IPS DF 4.7 (cell line): ENCODE results near the gene OSBPL7.

Experiments
- DNase-seq: peaks from one replicate; pipeline ENCODE4 v3.0.0-alpha.2; 2013; ENCODE audit warnings: low spot score; ENCODE audit errors: extremely low read depth

Gene OSBPL7

DNA sequence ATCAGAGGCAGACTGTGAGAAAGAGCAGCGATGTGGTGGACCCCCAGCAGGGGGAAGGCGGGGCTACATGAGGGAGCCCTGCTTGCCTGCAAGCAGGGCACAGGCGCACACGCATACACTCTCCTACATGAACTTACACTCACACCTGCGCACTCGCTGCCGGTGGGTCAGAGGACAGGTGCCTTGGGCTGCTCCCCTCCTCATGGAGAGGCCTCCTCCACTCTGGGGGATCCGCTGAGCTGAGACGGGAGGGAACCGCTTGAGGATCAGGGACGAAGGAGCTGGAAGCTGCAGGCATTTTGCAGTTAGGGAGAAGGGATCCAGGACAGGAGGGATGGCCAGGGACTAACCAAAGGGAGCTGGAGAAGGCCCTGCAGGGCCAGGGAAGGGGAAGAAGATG is 14.2 kb downstream of the OSBPL7 start:
- DNase-seq: no peak

DNA sequence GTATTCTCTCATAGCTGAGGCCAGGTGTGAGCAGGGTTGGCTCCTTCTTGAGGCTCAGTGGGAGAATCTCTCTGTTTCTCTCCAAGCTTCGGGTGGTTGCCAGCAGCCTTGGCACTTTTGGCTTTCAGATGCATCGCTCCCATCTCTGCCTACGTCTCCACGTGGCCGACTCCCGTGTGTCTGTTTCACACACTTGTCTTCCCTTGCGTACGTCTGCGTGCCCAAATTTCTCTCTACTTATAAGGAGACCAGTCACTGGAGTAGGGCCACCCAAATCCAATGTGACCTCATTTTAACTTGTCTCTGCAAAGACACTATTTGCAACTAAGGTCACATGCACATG is 14.7 kb downstream of the OSBPL7 start:
- no peak for DNase-seq

DNA sequence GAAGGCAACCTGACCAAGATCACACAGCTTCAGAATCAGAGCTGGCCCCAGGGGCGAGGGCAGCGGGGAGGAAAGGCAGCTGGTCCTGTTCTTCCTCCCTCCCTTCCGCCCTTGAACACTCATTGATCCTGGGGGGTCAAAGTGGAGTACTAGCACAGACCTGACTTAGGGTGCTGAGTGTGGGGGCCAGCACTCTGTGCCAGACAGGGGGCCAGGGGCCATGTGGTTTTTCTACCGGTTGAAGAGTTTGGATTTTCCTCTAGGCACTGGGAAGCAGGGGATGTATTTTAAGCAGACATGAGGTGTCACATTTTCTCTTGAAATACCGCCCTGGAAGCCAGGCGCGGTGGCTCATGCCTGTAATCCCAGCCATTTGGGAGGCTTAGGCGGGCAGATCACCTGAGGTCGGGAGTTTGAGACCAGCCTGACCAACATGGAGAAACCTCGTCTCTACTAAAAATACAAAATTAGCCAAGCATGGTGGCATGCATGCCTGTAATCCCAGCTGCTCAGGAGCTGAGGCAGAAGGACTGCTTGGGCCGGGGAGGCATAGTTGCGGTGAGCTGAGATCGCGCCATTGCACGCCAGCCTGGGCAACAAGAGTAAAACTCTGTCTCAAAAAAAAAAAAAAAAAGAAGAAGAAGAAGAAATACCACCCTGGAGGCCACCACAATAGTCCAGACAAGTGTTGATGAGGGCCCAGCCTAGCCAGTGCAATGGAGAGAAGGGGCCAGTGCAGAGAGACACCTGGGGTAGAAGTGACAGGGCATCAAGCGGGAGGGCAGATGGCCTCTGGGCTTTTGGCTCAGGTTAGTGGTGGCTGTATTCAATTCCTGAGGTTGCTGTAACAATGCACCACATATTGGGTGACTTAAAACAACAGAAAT is 15.3 kb downstream of the OSBPL7 start:
- no peak for DNase-seq

DNA sequence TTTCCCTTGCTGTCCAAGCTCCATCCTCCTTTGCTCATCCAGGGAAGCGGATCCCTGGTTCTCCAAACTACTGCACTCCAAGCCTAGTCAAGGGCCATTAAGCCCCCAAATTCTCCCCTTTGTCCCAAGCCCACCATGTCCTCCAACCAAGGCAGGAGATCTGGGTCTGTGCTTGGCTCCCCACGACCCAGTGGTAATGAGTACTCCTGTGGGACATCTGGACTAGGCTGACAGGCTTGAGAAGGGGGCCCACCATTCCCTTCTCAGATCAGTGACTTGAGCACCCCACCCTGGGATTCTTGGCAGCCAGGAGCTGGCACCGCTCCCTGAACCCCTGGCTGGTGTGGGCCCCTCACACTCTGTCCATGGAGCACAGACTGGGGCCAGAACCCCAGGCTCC is 17.1 kb downstream of the OSBPL7 start:
- DNase-seq: no peak

DNA sequence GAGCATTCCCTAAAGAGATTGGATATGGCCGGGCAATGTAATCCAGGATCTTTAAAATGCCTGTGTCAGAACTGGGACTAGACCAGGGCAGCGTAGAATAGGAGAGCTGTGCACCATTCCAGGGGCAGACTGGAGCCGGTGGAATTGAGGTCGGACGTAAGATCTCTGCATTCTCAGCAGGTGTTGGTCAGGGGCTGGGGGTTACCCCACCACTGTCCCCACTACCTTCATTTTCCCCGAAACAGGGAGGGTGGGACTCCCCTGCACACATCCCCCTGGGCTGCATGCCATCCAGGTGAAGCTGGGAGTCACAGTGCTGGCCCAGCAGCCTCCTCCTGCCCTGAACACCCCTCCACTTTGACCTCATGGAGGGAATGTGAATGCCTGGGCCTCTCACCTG is 17.8 kb downstream of the OSBPL7 start:
- DNase-seq: no peak

DNA sequence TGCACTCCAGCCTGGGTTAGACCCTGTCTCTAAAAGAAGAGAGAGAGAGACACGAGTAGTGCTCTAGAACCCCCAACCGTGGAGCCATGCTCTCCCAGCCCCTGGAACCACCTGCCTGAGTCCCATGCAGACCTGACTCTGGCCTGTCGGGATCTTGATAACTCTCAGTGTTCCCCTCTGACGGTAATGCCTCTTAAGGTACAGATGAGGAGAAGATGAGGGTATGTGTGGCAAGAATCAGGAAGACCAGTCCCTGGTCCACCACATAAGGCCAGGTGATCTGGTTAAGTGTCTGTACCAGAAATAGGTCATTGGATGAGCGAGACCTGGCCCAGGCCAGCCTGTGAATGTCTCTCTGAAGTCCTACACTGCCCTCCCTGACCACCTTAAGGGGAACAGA is 18.4 kb downstream of the OSBPL7 start:
- DNase-seq: no peak

DNA sequence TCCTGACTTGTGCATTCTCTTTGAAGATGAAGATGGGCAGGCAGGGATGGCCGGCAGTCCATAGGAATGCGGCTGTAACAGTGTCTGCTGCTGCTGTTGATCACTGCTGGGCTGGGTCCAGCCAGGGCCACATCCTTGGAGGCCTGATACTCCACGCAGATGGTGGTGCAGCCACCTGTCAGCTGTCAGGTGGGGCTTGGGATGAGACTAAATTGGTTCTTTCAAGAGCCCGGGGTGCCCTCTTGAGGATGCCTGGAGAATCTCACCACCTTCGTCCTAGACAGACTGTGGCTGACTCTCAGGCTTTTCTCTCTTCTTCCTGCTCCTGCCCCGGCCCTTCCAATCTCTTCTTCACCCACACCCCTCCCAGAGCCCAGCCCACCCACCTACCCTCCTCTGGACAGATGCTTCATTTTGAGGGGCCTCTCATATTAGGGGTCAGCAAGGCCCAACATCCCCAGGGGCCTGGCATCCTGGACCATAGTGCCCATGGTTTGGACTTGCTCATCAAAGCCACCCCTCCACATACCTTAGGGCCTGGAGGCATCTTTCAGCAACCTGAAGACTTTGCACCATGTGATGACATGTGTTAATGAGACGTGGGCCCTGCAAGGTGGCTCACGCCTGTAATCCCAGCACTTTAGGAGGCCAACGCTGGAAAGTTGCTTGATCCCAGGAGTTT is 19.1 kb downstream of the OSBPL7 start:
- no peak for DNase-seq

DNA sequence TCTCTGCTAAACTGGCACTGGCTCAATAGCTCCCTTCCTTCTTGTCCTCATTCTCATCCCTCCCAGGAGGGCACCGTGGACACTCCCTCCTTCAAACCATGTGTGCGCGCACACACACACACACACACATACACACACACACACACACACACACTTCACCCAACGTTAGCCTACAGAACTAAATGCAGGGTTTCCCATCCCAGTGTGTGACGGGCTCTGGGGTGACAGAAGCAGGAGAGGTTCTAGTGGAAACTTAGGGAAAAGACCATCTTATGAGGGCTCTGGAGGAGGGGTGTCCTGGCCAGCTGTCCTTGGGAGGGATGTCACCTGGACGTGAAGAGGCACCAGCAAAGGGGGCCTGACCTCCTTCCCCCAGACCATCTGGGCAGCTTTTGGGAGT is 19.7 kb downstream of the OSBPL7 start:
- DNase-seq: no peak

DNA sequence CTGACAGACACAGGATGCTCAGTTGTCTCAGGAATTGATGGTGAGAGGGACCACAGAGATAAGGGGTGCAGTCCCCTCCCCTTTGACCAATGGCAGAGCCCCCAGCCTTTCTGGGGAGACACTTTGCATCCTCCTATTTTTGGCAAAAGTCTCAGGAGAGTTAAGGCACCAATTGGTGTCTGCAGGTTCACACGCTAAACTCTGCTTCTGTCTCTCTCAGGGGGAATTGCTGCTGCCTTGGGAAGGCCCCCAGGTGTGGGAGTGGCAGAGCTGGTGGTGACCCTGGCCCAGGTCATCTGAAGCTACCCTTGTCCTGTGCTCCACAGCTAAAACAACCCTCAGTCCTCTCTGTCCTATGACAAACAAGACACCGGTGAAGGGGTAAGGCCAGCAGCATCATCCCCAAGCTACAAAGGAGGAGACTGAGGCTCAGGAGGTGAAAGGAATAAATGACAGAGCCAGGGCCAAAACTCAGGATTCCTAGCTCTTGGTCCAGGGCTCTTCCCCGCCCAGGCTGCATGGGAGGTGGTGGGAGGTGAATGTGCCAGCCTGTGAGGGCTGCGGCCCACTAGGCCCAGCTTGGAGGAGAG is 20.3 kb downstream of the OSBPL7 start:
- no peak for DNase-seq

DNA sequence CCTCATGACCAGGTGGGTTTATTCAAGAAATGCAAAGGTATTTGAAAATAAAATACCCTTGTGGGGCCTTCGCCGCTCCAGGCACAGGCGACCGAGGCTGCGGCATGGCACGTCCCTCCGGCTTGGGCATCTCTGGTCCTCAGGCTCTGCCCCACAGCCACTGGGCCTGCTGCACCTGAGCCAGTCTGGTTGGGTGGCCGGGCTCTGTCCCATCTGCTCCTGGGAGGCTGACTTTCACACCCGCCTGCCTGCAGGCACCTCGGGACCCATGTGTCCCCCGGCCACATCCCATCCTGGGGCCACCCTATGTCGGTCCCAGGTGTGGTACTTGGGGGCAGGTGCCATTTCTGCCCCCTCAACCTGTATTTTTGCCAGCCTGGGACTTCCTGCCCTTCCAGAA is 20.9 kb downstream of the OSBPL7 start:
- DNase-seq: no peak

DNA sequence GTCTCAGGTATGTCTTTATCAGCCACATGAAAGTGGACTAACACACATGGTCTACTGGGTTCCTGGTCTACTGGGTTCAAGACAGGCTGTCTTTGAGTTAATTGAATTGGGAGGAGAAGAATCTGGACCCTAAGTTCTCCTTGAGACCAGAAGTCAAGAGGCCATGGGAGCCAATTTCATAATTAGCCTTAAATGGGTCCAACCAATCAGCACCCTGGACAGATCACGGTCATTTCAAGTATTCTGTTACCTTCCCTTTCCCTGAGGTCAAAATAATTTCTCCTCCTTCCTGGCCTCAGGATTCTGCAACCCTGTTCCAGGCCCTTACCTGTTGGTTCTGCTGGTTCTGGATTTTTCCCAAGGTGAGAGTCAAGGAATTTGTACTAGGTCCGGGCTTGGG is 23.8 kb downstream of the OSBPL7 start:
- no peak for DNase-seq

DNA sequence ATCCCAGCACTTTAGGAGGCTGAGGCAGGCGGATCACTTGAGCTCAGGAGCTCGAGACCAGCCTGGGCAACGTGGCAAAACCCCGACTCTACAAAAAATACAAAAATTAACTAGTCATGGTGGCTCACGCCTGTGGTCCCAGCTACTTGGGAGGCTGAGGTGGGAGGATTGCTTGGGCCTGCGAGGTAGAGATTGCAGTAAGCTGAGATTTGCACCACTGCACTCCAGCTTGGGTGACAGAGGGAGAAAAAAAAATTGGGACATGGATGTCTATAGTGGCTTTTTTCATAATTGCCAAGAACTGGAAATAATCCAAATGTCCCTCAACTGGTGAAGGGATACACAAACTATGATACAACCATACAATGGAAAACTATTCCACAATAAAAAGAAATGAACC is 28.6 kb downstream of the OSBPL7 start:
- DNase-seq: no peak

DNA sequence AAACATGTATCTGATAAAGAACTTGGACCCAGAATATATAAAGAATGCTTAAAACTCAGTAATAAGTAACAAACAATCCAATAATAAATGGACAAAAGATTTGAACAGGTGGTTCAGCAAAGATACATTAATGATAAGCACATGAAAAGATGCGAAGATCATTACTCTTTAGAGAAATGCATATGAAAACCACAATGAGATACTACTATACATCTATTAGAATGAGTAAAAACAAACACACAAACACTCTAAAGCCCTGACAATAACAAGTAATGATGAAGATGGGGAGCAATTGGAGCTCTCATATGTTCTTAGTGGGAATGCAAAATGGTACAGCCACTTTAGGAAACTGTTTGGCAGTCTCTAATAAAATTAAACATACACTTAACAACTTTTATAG is 29.1 kb downstream of the OSBPL7 start:
- DNase-seq: no peak

DNA sequence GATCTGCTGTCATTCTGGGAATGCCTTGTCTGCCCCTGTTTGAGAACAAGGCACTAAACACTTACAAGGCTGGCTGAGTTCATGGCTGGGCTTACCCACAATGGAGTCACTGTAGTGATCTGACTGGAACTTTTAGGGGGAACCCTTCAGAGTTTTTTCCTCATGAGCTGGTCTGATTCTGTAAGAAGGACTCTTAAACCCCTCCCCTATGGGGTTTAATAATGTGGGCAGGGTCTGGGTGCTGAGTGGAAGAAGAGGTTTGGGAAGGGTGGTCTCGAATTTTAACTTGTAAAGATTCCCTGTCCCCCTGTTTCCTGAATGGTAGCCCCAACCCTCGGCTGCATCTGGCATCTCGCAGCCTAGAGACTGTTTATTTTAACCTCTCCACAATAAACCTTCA is 30.6 kb downstream of the OSBPL7 start:
- no peak for DNase-seq

DNA sequence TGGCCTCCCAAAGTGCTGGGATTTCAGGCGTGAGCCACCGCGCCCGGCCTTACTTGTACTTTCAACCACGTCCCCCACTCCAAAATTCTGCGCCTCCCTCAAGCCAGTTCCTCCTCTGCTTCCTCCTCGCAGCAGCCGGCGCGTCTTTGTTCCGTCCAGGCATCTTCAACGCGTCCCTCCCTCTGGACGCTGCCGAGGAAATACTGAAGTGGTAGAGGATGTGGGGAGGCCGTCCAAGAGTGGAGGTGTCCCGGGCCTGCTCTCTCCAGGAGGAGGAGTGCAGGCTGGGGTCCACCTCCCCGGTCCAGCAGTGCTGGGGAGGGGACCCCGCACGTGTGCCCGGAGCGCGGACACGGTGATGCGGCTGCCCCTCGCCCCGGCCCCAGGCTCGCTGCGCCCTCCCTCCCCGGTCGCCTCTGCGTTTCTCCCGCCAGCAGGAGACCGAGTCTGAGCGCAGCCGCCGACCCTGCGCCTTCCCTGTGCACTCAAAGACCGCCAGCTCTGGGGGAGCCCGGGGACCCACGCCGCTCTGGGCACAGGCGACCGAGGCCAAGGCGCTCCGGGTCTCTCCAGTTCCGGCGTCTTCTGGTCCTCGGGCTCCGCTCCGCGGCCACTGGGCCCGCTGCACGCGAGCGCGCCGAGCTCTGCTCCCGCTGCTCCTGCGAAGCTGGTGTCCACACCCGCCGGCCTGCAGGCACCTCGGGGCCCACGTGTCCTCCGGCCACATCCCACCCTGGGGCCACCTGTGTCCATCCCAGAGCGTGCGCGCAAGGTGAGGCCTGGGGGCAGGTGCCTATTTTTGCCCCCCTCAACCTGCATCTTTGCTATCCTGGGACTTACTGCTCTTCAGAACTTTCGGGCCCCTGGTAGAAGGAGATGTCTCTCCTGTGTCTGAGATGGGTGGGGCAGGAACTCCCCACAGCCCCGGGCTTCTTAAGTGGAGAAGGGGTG is 31.7 kb downstream of the OSBPL7 start:
- no peak for DNase-seq

DNA sequence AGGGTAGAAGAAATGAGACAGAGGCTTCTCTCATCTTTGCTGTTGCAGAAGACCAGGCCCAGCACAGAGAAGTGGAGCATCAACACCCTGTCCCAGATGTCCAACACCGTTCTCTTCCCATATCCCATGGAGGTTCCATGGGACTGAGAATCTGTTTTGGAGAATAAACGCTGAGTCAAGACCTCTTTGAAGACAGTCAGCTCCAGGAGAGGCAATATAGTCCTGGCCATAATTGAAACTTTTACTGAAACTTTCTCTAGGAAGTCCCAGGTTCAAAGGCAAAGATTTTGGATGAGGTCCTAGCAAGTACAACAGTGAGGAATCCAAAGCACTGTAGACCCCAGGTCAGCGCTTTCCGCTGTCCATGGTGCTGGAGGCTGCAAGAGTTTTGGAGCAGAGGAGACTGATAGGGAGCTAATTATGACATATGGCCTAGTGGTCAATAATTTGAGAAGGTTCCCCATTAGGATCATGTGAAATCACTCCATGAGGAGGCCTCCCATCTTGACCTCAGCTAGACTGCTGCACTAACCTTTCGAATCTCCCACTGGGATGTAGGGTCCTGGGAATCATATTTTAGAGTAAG is 36.0 kb downstream of the OSBPL7 start:
- no peak for DNase-seq

DNA sequence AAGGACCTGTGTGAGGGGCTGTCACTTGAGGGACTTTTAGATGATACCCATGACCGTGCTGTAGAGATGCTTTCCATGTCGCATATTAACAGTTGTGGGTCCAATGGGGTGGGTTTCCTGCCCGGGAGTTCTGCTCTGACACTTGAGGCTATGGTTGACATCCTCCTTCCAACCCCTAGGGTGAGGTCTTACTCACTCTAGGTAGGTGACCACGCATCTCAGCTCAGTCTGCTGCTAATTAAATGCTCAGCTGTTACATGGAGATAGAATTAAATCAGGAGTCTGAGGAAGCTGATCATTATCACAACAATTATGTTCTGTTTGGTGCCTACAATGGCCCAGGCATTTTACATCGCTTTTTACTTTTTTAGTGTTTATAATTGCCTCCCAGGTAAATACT is 40.2 kb downstream of the OSBPL7 start:
- no peak for DNase-seq

DNA sequence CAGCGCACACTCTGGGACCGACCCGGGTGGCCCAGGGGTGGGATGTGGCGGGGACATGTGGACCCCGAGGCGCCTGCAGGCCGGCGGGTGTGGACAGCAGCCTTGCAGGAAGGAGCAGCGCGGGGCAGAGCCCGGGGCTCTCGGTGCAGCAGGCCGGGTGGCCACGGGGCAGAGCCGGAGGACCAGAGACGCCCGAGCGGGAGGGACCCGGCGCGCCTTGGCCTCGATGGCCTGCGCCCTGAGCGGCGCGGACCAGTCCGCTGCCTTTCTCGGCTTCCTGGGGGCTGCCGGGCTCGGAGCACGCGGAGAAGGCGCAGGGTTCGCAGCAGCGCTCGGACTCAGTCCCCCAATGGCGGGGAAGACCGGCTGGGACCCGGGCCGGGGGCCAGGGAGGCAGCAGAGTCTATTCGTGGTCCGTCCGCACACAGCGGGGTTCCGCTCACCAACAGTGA is 43.4 kb downstream of the OSBPL7 start:
- no peak for DNase-seq

DNA sequence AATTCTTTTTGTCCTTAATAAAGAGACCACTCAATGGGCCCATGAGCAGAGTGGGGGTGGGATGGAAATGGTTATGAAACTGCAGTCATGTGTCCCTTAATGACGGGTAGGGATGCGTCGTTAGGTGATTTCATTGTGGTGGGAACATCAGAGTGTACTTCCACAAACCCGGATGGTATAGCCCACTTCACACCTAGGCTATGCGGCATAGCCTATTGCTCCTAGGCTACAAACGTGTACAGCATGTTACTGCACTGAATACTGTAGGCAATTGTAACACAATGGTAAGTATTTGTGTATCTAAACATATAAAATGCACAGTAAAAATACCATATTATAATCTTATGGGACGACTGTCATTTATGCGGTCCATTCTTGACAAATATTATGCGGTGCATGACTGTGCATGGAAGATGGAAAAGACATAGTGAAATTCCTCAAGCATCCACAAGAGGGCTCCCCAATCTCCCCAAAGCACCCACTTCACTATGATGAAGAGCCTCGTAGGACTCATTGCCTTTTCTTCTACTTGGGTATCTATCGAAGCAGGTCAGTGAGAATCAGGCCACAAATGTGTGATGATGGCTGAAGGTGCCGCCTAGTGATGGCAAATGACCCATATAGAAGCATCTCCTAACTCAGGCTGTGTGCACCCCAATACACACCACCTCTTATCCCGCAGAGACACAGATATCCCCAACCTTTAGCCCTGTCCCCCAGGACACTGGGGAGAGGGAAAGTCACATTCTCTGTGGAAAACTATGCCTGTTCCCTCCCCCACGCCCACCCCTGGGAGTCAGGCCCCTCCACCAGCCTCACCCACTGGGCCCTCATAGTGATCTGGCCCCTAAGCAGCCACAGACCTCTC is 45.0 kb downstream of the OSBPL7 start:
- no peak for DNase-seq

DNA sequence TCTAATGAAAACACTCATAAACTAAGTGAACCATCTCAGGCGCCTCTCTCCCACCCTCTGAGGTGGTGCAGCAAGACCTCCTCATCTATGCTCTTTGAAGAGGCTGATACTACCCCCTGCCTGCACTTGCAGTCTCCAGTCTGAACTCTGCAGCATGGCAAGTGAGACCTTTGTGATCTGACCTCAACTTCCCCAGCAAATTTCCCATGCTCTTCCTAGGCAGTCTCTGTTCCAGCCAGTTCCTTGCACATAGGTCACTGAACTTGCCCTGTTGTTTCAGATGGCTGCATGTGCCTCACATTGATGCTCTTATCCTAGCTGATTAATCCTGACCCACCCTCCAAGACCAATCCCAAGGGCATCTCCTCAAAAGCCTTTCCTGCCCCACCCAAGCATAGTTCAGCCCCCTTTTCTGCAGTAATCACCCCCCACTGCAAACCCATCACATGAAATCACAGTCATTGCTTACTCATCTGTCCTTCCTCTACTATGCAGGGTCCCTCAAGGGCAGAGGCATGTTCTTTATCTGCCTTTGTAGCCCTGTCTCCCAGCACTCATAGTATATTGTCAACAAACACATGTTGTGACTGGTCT is 46.5 kb downstream of the OSBPL7 start:
- no peak for DNase-seq
